Measurements from ENCODE around the gene DAG1.

DAG1 gene

DNA sequence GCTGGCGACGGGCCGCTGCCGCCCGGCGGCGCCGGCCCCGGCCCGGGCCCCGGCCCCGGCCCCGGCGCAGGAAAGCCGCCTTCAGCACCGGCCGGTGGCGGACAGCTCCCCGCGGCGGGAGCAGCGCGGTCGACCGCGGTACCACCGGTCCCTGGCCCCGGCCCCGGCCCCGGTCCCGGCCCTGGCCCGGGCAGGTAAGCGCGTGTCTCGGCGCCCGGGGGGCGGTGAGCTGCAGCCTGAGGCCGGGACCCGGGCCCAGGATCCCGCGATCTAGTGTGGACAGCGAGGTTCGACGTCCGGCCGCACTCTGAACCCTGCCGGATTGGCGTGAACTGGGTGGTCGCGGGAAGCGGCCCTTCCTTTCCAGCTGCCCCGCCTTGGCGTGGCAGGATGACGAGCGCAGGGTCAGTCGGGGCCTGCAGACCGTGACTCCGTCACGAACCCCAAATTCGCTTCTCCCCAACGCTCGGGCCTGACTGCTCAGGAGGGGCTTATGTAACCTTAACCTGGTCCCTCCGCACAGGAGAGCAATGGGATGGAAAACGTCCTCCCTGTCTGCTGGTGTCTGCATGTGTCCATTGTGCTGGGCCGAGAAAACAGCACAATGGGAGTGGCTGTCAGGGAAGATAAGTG is 84.7 kb downstream of the DAG1 start:
- DNase-seq (ENCODE audit: low spot score) = no peak

DNA sequence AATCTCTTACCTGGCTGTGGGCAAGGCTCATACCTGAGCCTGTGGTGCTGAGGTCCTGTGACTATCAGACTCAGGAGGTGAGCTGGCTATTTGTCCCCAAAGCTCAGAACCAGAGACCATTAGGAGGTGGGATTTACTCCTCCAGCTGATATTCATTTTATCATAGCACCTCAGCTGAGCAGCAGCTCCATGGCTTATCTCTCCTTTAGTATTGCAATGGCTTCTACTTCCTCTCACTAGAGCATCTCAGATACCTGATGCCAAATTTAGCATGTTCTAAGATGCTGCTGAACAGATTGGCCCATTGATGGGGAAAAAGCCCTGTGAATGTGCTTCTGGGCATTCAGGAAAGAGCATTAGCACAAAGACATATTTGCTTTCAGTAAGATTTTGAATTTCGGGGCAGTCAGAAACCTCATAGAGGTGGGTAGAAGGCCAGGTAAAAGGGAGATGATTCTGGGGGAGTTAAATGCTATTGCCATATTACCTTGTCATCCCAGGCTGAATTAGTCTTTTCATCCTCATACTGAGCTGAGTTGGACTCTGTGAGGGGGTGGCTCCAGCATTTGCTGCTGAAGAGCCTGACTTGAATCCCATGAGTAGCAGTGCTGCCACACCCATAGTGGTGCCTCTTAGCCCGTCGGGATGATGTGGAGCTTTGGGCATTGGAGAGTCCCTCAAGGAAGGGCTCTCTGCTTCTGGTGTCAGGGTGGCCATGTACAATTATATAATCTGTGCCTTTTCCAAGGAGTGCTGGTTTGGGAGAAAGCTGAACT is 86.6 kb downstream of the DAG1 start:
- no peak for DNase-seq (ENCODE audit: low spot score)

DNA sequence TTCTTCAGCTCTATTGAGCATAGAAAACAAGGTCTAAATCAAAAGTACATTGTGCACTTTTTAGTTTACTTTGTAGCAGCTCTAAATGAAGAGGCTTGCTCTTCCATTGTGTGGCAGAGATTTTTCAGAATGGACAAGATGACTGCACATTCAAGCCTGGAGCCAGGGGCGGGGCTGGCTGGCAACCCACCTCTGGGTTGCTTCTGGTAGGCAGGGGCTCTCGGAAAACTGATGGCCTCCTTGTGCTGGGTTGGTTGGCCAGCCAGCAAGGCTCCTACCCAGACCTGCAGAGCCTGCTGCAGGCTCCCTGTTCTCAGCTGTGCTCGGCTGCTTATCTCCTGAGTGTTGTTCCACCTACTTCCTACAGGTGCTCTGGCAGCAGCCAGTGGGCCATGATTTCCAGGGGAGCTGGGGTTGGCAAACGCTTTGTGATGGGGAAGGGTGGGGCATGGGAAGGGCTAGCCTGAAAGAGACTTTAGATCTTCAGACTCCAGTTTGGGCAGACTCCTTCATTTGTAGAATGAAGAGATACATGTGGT is 93.0 kb downstream of the DAG1 start:
- DNase-seq (ENCODE audit: low spot score) = no peak

DNA sequence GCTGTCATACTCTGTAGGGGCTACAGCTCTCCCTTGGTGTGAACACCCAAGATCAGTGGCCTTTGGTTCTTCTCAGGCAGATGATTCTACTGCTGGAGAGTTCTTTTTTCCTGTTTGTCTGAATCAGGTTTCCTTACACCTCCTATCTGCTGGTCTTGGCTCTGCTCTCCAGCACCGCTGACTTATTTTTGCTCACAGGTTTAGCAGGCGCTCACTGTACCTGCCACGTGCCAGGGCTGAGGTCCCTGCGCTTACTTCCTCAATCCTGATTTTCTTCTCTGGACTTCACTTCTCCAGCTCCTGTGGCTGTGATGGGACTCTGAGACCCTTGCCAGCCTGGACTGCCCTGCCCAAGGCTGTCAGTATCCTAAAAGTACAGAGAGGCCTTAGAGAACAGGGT is 93.7 kb downstream of the DAG1 start:
- DNase-seq (ENCODE audit: low spot score) = no peak

DNA sequence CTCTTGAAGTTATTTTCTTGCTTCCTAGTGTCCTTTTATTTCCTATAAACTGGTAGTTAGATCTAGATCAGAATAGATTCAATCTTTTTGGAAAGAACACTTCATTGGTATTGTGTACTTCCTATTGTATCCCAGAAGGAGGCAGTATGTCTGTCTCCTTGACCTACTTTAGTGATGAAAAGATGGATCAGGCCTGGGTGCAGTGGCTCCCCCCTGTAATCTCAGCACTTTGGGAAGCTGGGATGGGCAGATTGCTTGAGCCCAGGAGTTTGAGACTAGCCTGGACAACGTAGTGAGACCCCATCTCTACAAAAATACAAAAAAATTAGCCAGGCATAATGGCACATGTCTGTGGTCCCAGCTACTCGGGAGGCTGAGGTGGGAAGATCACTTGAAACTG is 96.2 kb downstream of the DAG1 start:
- no peak for DNase-seq (ENCODE audit: low spot score)

DNA sequence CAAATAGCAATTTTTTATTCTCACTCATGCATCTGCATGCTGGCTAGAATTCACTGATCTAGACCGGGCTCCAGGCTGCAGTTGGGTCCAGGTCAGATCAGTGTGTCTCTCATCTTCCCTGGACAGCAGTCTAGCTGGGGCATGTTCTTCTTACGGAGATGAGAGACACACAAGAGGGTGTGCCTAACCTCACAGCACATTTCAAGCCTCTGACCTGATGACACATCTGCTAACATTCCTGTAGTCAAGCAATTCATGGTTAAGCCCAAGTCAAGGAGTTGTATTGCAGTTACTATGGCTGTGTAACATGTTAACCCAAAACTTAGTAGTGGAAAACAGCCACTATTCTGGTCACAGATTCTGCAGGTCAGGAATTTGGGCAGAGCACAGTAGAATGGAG is 97.3 kb downstream of the DAG1 start:
- DNase-seq (ENCODE audit: low spot score) = no peak

DNA sequence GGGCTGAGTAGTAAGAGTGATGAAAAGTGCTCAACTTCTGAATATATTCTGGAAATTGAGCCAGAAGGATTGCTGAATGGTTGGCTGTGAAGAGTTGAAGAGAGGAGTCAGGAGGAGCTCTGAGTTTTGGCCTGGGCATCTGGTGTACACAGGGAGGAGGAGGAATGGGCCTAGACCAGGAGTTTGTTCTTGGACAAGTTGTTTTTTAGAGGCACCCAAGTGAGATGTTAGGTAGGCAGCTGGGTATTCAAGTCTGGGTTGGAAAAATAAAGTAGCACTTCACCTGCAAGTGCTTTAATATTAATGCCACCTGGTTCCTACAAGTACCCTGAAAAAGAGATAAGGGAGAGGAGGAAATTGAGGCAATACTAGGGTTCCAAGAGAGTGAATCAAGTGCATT is 98.9 kb downstream of the DAG1 start:
- DNase-seq (ENCODE audit: low spot score) = no peak

DNA sequence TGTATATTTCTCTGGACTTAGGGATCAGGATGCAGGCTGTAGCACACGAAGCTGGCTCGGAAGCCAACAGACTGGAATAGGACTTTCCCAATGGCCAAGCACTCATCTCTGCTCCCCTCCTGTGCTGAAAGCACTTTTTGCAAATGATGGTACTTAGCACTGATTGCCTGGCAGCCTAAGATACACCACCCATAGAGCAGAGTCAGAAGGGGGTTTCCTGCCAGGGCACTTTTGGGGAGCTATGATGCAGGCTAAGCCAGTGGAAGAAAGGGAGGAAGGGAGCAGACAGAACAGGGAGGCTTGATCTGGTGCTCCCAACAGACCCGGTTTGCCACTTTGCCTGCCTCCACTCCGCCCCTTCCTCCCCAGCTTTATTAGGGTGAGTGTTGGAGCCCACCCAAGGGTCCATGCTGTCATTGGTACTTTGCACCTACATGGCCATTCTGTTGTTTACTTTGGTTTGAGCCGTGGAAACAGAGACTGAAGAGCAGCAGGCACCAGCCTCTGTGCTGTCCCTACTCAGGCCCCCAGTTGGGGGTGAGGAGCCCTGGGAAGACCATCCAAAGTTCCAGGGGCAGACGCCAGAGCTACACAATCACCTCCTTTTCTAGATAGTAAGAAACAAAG is 100.1 kb downstream of the DAG1 start:
- DNase-seq (ENCODE audit: low spot score) = no peak

DNA sequence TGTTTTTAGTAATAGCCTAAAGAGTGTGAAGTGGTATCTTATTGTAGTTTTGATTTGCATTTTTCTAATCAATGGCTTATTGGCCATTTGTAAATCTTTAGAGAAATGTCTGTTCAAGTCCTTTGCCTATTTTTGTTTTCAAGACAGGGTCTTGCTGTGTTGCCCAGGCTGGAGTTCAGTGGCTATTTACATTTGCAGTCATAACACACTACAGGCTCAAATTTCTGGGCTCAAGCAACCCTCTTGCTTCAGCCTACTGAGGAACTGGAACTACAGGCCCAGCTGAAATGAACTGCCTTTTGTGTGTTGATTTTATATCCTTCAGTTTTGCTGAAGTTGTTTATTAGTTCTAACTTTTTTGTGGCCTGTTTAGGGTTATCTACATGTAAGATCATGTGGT is 112.1 kb downstream of the DAG1 start:
- no peak for DNase-seq (ENCODE audit: low spot score)
